Right lobe of liver (tissue), 6 donors: ENCODE results near the gene MTUS2. TPM values are rescaled to one million over a fixed set of nuclear protein-coding genes. Genes with fewer than 3 reads are reported as not detected.

ENCODE experiments used
- ATAC-seq, 4 donors: fragments of 200-7000 bp; cut with Tn5 transposase; one replicate each; pipeline ENCODE4 v1.9.1; 2020; ENCODE audit warnings: mild to moderate bottlenecking in 4 of 4, moderate library complexity in 4 of 4
- DNase-seq, 3 donors: peaks; one replicate each; pipeline ENCODE4 v3.0.0-alpha.2; 2020
- H3K27ac ChIP-seq, 3 donors: fragments of 200-600 bp; one replicate each; pipeline ENCODE4 v1.8.0; 2022
- H3K27me3 ChIP-seq, 2 donors: fragments of 200-600 bp; one replicate each; pipeline ENCODE4 v1.8.0; 2022
- H3K36me3 ChIP-seq, 4 donors: fragments of 200-600 bp; sonication (generic) in 1 of 4; one replicate each; pipeline versions ENCODE4 v1.5.1 to v1.8.0; 2017 to 2022; ENCODE audit warnings: control low read depth in 1 of 4
- H3K4me1 ChIP-seq, 4 donors: fragments of 200-600 bp; sonication (generic) in 1 of 4; one replicate each; pipeline versions ENCODE4 v1.5.1 to v1.8.0; 2017 to 2022; ENCODE audit warnings: control low read depth in 1 of 4
- H3K4me3 ChIP-seq, 3 donors: fragments of 200-600 bp; one replicate each; pipeline ENCODE4 v1.8.0; 2022
- H3K9me3 ChIP-seq, 4 donors: fragments of 200-600 bp; sonication (generic) in 1 of 4; one replicate each; pipeline versions ENCODE4 v1.5.1 to v1.8.0; 2017 to 2022; ENCODE audit warnings: control low read depth in 1 of 4
- POLR2A ChIP-seq: fragments of 450-650 bp; IDR thresholded peaks from one replicate; pipeline ENCODE4 v1.6.1; 2017; ENCODE audit warnings: antibody characterized with exemption, mild to moderate bottlenecking
- WGBS: methylation state at CpG from one replicate; pipeline ENCODE4 v1.1.6; 2018; ENCODE audit warnings: low coverage, low lambda C conversion rate; ENCODE audit not compliant: insufficient coverage; ENCODE audit errors: missing lambda C conversion rate; 5-methylcytosine and 5-hydroxymethylcytosine counted together
- intact Hi-C, 2 donors: fragments of 100-400 bp; cut with DNase I; formaldehyde crosslinking; loops; one replicate each; pipeline versions ENCODE4 v1.11.2 to v1.14.1; 2022
- total RNA-seq, 6 experiments: library from RNA; depleted of rRNA in 2 of 6; stranded (reverse); fragments of >200 nt in 2 of 6; fragmentation: NEBNext Ultra II Directional in 3 of 6; extraction: Animal tissue kit (Norgen Biotek cat#: 25700) in 3 of 6; gene quantifications; one replicate each; pipeline versions ENCODE4 v1.1.0 to v1.2.4, GENCODE V29; 2016 to 2023
- TF ChIP-seq, protein P1 (sequence below), 4 donors: fragments of 200-600 bp in 3 of 4; fragments of 450-650 bp in 1 of 4; IDR thresholded peaks; one replicate each; pipeline versions ENCODE4 v1.5.1 to v1.8.0; 2016 to 2022; ENCODE audit warnings: antibody characterized with exemption in 4 of 4, mild to moderate bottlenecking in 2 of 4
- donor health status: DM: no; HTN: yes; CAD: no.
- donor health status: DM: no; HTN: no; CAD: no.
- donor health status: DM: no; HTN: no; CAD: no.
- donor health status: DM: no; HTN: yes; CAD: no.
- donor health status: DM: no; HTN: yes; CAD: no.

The MTUS2 gene
- total RNA-seq, 6 experiments from 2014 or later = 0.15 to 2.2 (median 0.98) TPM

DNA sequence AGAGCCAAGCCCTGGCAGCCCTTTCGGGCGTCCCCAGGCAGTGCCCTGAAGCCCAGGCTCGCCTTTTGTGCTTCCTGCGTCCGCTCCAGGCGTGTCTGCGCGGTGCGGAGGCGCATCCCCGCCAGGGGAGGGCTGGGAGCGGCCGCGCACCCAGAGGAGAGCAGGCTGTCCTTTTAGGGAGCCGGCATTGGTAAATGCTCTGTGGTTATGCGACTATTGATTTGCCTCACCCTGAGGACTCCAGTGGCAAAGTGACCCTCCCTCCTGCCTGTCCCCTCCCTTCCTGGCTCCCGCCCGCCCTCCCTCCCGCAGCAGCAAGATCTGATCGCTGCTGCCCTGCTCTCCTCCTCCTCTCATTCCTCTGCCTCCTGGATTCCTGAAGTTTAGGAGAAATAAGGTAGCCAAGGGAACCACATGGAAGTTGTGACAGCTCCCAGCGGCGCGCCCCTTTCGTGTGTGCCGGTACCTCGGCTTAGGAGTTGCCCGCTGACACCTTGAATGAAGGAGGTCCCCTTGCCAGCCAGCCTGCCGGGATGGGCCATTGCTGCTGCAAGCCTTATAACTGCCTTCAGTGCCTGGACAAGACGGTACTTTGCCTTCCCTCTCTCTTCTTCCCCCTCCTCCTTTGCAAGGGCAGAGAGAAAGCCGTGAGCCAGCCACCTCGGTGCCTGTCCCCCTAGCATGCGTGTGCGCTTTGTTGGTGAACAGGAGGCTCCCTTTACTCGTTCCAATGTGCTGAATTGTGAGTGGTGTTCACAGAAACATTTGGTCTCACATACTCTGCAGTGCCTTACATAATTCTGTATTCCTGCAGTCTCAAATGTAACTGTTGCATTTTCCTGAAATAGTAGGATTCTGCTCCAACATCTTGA is 608.4 kb downstream of the MTUS2 start:
- 19% methylated on average over 20 of the region's 34 CpGs for WGBS
- DNase-seq (peak in 1 of 3 donors; percentile 55), ATAC-seq (peak; percentile 83 to 99 (median 90))
- Histone ChIP-seq H3K4me1 (peaks cover 0 to 9% (median 0%) of the 10 kb centered on the region in 4 donors), H3K4me3 (peak overlapping the region; percentile 2 to 28 (median 10)), H3K9me3 (no peaks in the 10 kb centered on the region), H3K27ac (no peak overlapping the region), H3K36me3 (no peaks in the 10 kb centered on the region), H3K27me3 (no peaks in the 10 kb centered on the region)
- no peak for TF ChIP-seq POLR2A
- TF ChIP-seq, protein P1, sequence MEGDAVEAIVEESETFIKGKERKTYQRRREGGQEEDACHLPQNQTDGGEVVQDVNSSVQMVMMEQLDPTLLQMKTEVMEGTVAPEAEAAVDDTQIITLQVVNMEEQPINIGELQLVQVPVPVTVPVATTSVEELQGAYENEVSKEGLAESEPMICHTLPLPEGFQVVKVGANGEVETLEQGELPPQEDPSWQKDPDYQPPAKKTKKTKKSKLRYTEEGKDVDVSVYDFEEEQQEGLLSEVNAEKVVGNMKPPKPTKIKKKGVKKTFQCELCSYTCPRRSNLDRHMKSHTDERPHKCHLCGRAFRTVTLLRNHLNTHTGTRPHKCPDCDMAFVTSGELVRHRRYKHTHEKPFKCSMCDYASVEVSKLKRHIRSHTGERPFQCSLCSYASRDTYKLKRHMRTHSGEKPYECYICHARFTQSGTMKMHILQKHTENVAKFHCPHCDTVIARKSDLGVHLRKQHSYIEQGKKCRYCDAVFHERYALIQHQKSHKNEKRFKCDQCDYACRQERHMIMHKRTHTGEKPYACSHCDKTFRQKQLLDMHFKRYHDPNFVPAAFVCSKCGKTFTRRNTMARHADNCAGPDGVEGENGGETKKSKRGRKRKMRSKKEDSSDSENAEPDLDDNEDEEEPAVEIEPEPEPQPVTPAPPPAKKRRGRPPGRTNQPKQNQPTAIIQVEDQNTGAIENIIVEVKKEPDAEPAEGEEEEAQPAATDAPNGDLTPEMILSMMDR (IDR thresholded peaks at IDR 0.05) = no peak
- intact Hi-C loops = no loop called here

DNA sequence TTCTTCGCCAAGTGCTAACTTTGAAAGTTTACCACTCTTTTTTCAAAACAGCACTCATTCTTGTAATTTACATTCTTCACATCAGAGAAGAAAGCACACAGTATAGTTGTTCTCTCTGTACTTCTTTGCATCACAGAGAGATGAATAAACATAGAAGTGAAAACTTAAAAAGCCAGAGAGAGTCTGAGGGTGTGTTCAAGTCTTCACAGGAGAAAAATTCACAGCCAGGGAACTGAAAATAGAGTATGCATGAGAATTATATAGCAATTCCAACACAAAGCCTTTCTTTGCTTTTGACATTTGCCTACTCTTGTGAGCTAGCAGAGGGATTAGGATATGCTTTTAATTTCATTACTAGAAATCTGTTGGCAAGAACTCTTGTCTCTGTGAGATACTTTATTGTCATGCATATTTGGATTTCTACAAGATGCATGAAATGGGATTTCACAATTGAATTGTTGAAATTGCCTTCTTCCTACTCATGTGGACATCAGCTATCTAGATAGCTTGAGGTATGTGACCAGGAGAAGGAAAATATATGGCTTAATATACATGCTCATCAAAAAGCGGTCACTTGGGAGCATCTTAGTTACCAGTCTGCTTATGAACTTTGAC is 609.3 kb downstream of the MTUS2 start:
- DNase-seq (no peak), ATAC-seq (no peak)
- Histone ChIP-seq H3K27me3 (no peaks in the 10 kb centered on the region), H3K27ac (no peak overlapping the region), H3K4me3 (no peak overlapping the region), H3K36me3 (no peaks in the 10 kb centered on the region), H3K4me1 (peaks cover 0 to 9% (median 0%) of the 10 kb centered on the region in 4 donors), H3K9me3 (no peaks in the 10 kb centered on the region)
- TF ChIP-seq POLR2A = no peak
- TF ChIP-seq, protein P1 (IDR thresholded peaks at IDR 0.05) = no peak
- intact Hi-C loops = no loop called here
- 83% methylated on average over 2 of the region's 2 CpGs for WGBS

DNA sequence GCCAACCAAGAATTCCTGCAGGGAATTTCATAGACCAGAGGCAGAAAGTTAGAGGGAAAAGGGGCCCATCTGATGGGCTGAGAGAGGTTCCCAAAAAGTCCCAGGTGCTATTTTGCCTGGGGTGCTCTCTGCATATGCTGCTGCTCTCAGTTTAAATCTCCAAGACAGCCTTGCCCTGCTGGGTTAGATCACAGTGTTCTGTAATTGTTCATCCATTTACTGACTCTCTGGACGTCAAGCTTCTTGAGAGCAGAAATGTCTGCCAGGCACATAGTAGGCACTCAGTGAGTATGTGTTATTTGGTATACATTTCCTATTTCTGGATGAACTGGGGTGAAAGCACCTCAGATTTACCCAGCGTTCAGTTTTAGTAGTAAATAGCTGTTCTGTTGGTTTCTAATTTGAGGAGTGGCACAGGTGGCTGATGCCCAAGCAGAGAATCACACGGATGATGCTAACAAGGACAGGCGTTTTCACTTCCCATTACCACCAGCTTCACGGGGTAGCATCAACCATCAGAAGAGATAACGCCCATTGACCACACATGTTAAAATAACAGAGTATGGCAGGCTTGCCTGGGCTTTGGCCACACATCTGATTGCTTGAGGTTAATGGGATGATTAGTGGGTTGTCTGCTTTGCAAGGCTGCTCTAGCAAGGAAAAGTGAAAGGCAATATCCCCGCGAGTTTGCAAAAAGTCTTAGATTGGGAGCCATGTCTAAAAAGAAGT is 614.2 kb downstream of the MTUS2 start:
- DNase-seq = no peak
- intact Hi-C loops = no loop called here
- H3K36me3 ChIP-seq = no peaks in the 10 kb centered on the region
- no peak overlapping the region for H3K4me3 ChIP-seq
- TF ChIP-seq POLR2A = no peak
- TF ChIP-seq, protein P1 (IDR thresholded peaks at IDR 0.05) = no peak
- H3K27ac ChIP-seq = no peak overlapping the region
- no peaks in the 10 kb centered on the region for H3K4me1 ChIP-seq
- H3K9me3 ChIP-seq = no peaks in the 10 kb centered on the region
- no peak for ATAC-seq
- 66% methylated on average over 8 of the region's 8 CpGs for WGBS
- H3K27me3 ChIP-seq = no peaks in the 10 kb centered on the region

DNA sequence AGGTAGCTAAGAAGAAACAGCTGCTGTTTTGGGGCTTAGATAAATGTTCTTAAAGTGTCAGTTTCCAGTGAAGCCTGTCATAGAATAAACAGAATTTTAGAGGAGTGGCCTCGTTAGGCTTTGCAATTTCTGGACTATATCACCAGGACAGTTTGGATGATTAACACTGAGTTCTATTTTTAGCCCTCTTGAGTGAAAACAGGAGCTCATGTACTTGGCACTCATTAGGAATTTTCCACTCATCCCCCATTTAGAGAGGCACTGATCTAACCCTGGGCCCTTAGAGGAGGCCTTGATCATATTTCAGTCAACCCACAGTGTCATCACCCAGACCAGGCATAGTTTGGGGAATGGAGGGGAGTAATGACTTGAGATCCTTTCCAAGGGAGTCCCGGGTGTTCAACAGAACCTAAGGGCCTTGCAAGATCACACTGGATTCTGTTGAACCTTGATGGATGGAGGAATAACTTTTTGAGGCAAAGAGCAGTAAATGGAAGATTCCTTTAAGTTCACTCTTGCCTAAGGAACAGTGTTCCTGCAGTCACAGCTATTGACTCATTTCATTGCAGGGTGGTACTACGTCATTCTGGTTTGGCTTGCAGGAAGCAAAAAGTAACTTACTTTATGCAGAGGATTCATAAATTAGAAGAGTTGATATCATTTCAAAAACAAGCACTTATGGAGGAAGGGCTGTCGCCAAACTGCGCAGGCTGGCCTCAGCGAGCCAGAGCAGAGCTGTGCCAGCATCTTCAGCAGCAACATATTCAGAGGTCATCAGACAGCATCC is 615.2 kb downstream of the MTUS2 start:
- ATAC-seq (peak in 3 of 4 donors; percentile 35 to 53 (median 50)), DNase-seq (no peak)

More for the DNA sequence above, 615.2 kb downstream of the MTUS2 start:
- 72% methylated on average over 5 of the region's 6 CpGs for WGBS
- H3K36me3 ChIP-seq = no peaks in the 10 kb centered on the region
- no peak overlapping the region for H3K27ac ChIP-seq
- H3K9me3 ChIP-seq = no peaks in the 10 kb centered on the region
- H3K4me1 ChIP-seq = no peaks in the 10 kb centered on the region
- no peak overlapping the region for H3K4me3 ChIP-seq
- TF ChIP-seq, protein P1 (IDR thresholded peaks at IDR 0.05) = no peak
- no peak for TF ChIP-seq POLR2A
- H3K27me3 ChIP-seq = no peaks in the 10 kb centered on the region
- intact Hi-C loops = no loop called here
